ENCODE results near the gene LAMC1. TPM values are rescaled to one million over a fixed set of nuclear protein-coding genes. Genes with fewer than 3 reads are reported as not detected.
"Not testable (repeated sequence)": the region's sequence is repeated elsewhere in the genome, so short reads cannot be mapped to it uniquely, and the experiment has no call there.

LAMC1 gene
- total RNA-seq, 2 experiments from 2014 or later: not detected

GRCh38 chr1:183058851-183059502, 35.8 kb downstream of the LAMC1 start:
- CTCF ChIA-PET: interaction anchor here (0.7 kb wide), 1 partner anchor 31 kb away, joined by 3 read pairs; no protein-coding TSS in a partner anchor
- peaks cover 6% of the 10 kb centered on the region for H3K27me3 Mint-ChIP-seq (ENCODE audit: low read depth)
- H3K9me3 Mint-ChIP-seq (ENCODE audit: insufficient read depth): no peaks in the 10 kb centered on the region
- ATAC-seq: no peak
- POLR2A ChIA-PET: no interaction called here
- H3K4me1 Mint-ChIP-seq (ENCODE audit: low read depth): no peaks in the 10 kb centered on the region
- H3K36me3 Mint-ChIP-seq (ENCODE audit: low read depth): no peaks in the 10 kb centered on the region
- no peak overlapping the region for H3K27ac Mint-ChIP-seq
- no peak overlapping the region for H3K4me3 Mint-ChIP-seq
- DNase-seq: no peak

- ChIA-PET POLR2A (no interaction called here), CTCF (no interaction called here)
- no peak overlapping the region for H3K4me3 Mint-ChIP-seq
- peaks cover 4% of the 10 kb centered on the region for H3K27me3 Mint-ChIP-seq (ENCODE audit: low read depth)
- no peaks in the 10 kb centered on the region for H3K9me3 Mint-ChIP-seq (ENCODE audit: insufficient read depth)
- no peaks in the 10 kb centered on the region for H3K4me1 Mint-ChIP-seq (ENCODE audit: low read depth)
- H3K36me3 Mint-ChIP-seq (ENCODE audit: low read depth): no peaks in the 10 kb centered on the region
- ATAC-seq: no peak
- no peak overlapping the region for H3K27ac Mint-ChIP-seq
- DNase-seq: no peak
These were observed 38.0 kb downstream of the LAMC1 start for GRCh38 chr1:183061194-183061593.

GRCh38 chr1:183063349-183063748, 40.1 kb downstream of the LAMC1 start:
- Mint-ChIP-seq H3K27me3 (ENCODE audit: low read depth) (no peaks in the 10 kb centered on the region), H3K36me3 (ENCODE audit: low read depth) (no peaks in the 10 kb centered on the region), H3K27ac (no peak overlapping the region), H3K4me1 (ENCODE audit: low read depth) (no peaks in the 10 kb centered on the region), H3K4me3 (no peak overlapping the region), H3K9me3 (ENCODE audit: insufficient read depth) (no peaks in the 10 kb centered on the region)
- CTCF ChIA-PET: no interaction called here
- POLR2A ChIA-PET: no interaction called here
- ATAC-seq (no peak), DNase-seq (no peak)

- ATAC-seq: no peak
- CTCF ChIA-PET: no interaction called here
- no peak for DNase-seq
- H3K4me3 Mint-ChIP-seq: no peak overlapping the region
- H3K36me3 Mint-ChIP-seq (ENCODE audit: low read depth): no peaks in the 10 kb centered on the region
- no peaks in the 10 kb centered on the region for H3K9me3 Mint-ChIP-seq (ENCODE audit: insufficient read depth)
- POLR2A ChIA-PET: no interaction called here
- H3K4me1 Mint-ChIP-seq (ENCODE audit: low read depth): no peaks in the 10 kb centered on the region
- no peaks in the 10 kb centered on the region for H3K27me3 Mint-ChIP-seq (ENCODE audit: low read depth)
- H3K27ac Mint-ChIP-seq: no peak overlapping the region
These were observed 42.0 kb downstream of the LAMC1 start for GRCh38 chr1:183065168-183065706.

- ATAC-seq; H3K27ac Mint-ChIP-seq; CTCF ChIA-PET; H3K4me3 Mint-ChIP-seq; DNase-seq; H3K9me3 Mint-ChIP-seq (ENCODE audit: insufficient read depth); POLR2A ChIA-PET; H3K4me1 Mint-ChIP-seq (ENCODE audit: low read depth); H3K27me3 Mint-ChIP-seq (ENCODE audit: low read depth); H3K36me3 Mint-ChIP-seq (ENCODE audit: low read depth): not testable (repeated sequence)
These were observed 43.2 kb downstream of the LAMC1 start for GRCh38 chr1:183066432-183066831.

GRCh38 chr1:183069562-183070216, 46.5 kb downstream of the LAMC1 start:
- ChIA-PET POLR2A (no interaction called here), CTCF (no interaction called here)
- H3K9me3 Mint-ChIP-seq (ENCODE audit: insufficient read depth): no peaks in the 10 kb centered on the region
- H3K36me3 Mint-ChIP-seq (ENCODE audit: low read depth): no peaks in the 10 kb centered on the region
- no peak for DNase-seq
- no peak overlapping the region for H3K27ac Mint-ChIP-seq
- H3K4me1 Mint-ChIP-seq (ENCODE audit: low read depth): peaks cover 2% of the 10 kb centered on the region
- ATAC-seq: no peak
- peaks cover 11% of the 10 kb centered on the region for H3K27me3 Mint-ChIP-seq (ENCODE audit: low read depth)
- no peak overlapping the region for H3K4me3 Mint-ChIP-seq

GRCh38 chr1:183070234-183070922, 47.2 kb downstream of the LAMC1 start:
- DNase-seq (no peak), ATAC-seq (no peak)
- ChIA-PET POLR2A (no interaction called here), CTCF (no interaction called here)
- peaks cover 11% of the 10 kb centered on the region for H3K27me3 Mint-ChIP-seq (ENCODE audit: low read depth)
- no peaks in the 10 kb centered on the region for H3K9me3 Mint-ChIP-seq (ENCODE audit: insufficient read depth)
- no peak overlapping the region for H3K27ac Mint-ChIP-seq
- H3K4me1 Mint-ChIP-seq (ENCODE audit: low read depth): peaks cover 2% of the 10 kb centered on the region
- no peaks in the 10 kb centered on the region for H3K36me3 Mint-ChIP-seq (ENCODE audit: low read depth)
- H3K4me3 Mint-ChIP-seq: no peak overlapping the region

- Mint-ChIP-seq H3K27ac (no peak overlapping the region), H3K27me3 (ENCODE audit: low read depth) (peaks cover 11% of the 10 kb centered on the region), H3K4me1 (ENCODE audit: low read depth) (peaks cover 2% of the 10 kb centered on the region), H3K9me3 (ENCODE audit: insufficient read depth) (no peaks in the 10 kb centered on the region), H3K36me3 (ENCODE audit: low read depth) (no peaks in the 10 kb centered on the region), H3K4me3 (no peak overlapping the region)
- DNase-seq: no peak
- ChIA-PET POLR2A (interaction anchor here (0.8 kb wide), 1 partner anchor 10 kb away, joined by 3 read pairs; no protein-coding TSS in a partner anchor), CTCF (no interaction called here)
- no peak for ATAC-seq
These were observed 47.9 kb downstream of the LAMC1 start for GRCh38 chr1:183070923-183071618.

GRCh38 chr1:183072595-183072994, 49.4 kb downstream of the LAMC1 start:
- CTCF ChIA-PET: interaction anchor here (1.0 kb wide), 1 partner anchor 155 kb away, joined by 3 read pairs; no protein-coding TSS in a partner anchor
- ATAC-seq; H3K36me3 Mint-ChIP-seq (ENCODE audit: low read depth); H3K27ac Mint-ChIP-seq; H3K9me3 Mint-ChIP-seq (ENCODE audit: insufficient read depth); POLR2A ChIA-PET; H3K4me3 Mint-ChIP-seq; DNase-seq; H3K4me1 Mint-ChIP-seq (ENCODE audit: low read depth): not testable (repeated sequence)
- H3K27me3 Mint-ChIP-seq (ENCODE audit: low read depth): peaks cover 16% of the 10 kb centered on the region

GRCh38 chr1:183073320-183073719, 50.1 kb downstream of the LAMC1 start:
- no peaks in the 10 kb centered on the region for H3K9me3 Mint-ChIP-seq (ENCODE audit: insufficient read depth)
- no peak overlapping the region for H3K27ac Mint-ChIP-seq
- H3K4me3 Mint-ChIP-seq: no peak overlapping the region
- CTCF ChIA-PET: interaction anchor here (1.0 to 1.3 kb wide), 2 partner anchors 11 to 154 kb away, joined by 3 read pairs; no protein-coding TSS in a partner anchor
- H3K4me1 Mint-ChIP-seq (ENCODE audit: low read depth): peaks cover 2% of the 10 kb centered on the region
- H3K27me3 Mint-ChIP-seq (ENCODE audit: low read depth): peaks cover 16% of the 10 kb centered on the region
- POLR2A ChIA-PET: interaction anchor here (0.6 kb wide), 1 partner anchor 9 kb away, joined by 3 read pairs; no protein-coding TSS in a partner anchor
- ATAC-seq: no peak
- no peak for DNase-seq
- no peaks in the 10 kb centered on the region for H3K36me3 Mint-ChIP-seq (ENCODE audit: low read depth)

GRCh38 chr1:183074215-183074614, 51.0 kb downstream of the LAMC1 start:
- Mint-ChIP-seq H3K27ac (no peak overlapping the region), H3K36me3 (ENCODE audit: low read depth) (no peaks in the 10 kb centered on the region), H3K27me3 (ENCODE audit: low read depth) (peaks cover 16% of the 10 kb centered on the region), H3K4me3 (no peak overlapping the region), H3K4me1 (ENCODE audit: low read depth) (peaks cover 2% of the 10 kb centered on the region), H3K9me3 (ENCODE audit: insufficient read depth) (no peaks in the 10 kb centered on the region)
- no peak for ATAC-seq
- no peak for DNase-seq
- ChIA-PET CTCF (interaction anchor here (1.3 kb wide), 1 partner anchor 10 kb away, joined by 3 read pairs; no protein-coding TSS in a partner anchor), POLR2A (no interaction called here)

All from activated CD8-positive, alpha-beta T cell treated with anti-CD3 and anti-CD28 coated beads, Interleukin-2, amount 10 ng/mL, durations not matched to agents 7 days and 5 days (primary cell).